HuH-7.5 (cell line): ENCODE measurements around the gene CMKLR1.

ENCODE experiments used
- DNase-seq: peaks from one replicate; pipeline ENCODE4 v3.0.0; 2011; ENCODE audit warnings: low spot score

CMKLR1 gene

DNA sequence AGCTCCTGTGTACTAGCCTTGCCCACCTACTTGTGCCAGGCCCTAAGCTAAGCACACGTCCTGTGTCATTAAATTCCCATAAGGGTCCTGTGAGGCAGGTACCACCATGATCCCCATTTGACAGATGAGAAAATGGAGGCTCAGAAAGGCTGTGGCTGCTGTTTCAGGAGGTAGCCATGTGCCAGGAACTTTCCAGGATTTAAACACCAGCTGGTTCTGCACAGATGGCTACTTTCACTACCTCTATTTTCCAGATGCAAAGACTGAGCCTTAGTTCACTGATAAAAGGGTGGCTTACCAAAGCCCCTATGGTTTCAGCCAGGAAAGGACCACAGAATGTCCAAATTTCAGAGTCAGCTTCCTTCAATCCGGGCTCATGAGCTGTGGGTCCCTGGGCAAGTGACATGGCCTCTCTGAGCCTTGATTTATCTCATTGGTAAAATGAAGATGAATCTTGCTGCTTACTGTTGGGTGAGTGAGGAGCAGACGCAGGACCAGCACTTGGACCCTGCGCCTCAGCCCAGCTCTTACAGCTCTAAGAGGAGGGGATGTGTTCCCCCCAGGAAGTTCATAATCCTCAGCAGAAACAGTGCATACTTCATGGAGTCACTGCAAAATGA is 23.5 kb downstream of the CMKLR1 start:
- no peak for DNase-seq

DNA sequence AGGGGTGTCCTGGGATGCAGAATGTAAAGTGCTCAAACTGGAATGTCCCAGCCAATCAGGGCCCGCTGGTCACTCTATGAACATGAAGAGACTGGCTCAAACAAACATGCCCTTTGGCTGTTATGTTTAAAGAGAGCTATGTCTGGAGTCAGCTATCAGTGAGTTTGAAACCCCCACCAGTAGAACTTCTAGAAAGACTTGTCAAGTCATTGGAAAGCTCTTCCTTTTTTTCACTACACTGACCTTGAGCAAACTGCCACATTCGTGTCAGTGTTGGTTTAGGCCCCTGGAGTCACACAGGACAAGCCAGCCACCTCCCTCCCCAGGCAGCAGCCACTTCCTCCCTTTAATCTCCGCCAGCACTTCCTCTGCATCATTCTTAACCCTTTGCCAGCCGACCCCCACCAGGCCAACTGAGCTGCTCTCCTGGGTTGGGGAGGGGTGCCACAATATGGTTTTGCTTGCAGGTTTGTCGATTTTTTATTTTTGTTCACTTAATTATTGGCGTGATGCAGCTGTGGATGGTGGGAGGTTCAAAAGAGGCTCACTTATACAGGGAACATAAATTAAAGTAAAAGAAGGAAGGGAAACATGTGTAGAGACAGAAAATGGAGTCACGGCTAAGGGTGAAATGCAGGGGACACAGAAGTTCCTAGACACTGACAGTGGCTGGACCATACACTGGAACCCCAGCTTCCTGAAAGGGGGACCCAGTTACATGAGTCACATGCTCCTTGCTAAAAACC is 25.3 kb downstream of the CMKLR1 start:
- peak; percentile 44 for DNase-seq

DNA sequence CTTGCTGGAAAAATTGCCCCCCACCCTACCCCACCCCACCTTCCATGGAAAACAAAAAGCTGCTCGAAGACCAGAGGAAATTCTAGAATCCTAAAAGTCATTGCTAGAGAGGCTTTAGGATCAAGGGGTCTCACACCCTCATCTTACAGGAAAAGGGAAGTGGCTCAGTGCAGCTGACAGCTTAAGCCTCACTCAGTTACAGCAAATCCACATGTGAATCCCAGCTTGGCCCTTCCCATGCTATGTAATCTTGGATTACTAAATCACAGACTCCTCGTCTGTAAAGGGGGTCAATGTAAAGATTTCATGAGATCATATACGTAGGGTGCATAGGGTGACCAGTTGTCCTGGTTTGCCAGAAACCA is 25.9 kb downstream of the CMKLR1 start:
- no peak for DNase-seq

- DNase-seq, result no peak
These were observed 26.4 kb downstream of the CMKLR1 start for GRCh38 chr12:108312693-108313189.

- DNase-seq, result no peak
These were observed 26.9 kb downstream of the CMKLR1 start for GRCh38 chr12:108312073-108312659.

DNA sequence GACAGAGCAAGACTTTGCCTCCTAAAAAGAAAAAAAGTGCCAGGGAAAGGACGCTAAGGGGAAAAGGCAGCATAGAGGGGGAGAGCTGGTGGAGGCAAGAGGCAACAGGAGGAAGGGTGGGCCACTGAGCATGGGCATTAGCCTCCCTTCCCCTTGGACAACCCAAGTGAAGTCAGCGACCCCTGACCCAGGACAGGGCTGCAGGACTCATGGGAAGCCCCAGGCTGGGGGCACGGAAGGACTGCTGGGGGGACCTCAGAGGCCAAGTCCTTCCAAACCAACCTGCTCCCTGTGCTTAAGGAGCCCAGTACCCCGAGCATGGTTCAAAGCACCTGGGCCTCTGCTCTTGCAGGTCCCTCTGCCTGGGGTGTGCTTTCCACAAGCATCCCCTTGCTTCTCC is 27.5 kb downstream of the CMKLR1 start:
- DNase-seq, result no peak

GRCh38 chr12:108310489-108310888 is 28.6 kb downstream of the CMKLR1 start:
- no peak for DNase-seq

DNA sequence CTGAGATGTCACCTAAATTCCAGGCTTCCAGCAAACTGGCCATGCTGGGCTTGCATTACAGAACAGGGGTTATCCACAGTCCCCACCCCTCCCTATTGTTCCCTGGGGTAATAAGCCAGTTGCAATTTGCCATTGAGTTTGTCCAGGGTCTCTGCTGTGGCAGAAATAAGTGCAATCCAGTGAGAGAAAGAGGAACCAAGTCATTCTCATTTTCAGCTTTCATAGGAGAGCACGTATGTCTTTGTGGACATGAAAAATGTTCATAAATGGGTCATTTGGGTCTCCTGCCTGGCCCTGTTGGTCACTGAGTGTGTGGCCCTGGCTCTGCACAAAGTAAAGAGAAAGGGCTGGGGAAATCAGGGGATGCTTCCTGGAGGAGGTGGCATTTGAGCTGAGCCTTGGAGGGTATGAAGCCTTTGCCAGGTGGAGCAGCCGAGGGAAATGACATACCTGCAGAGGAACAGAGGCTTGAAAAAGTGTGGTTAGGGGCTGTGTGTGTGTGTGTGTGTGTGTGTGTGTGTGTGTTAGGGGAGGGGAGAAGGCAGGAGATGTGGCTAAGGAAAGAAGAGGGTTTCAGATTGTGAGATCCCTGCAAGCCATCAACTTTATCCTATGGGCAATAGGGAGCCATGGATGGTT is 29.3 kb downstream of the CMKLR1 start:
- DNase-seq, result no peak

GRCh38 chr12:108308395-108309085 is 30.6 kb downstream of the CMKLR1 start:
- DNase-seq, result no peak

DNA sequence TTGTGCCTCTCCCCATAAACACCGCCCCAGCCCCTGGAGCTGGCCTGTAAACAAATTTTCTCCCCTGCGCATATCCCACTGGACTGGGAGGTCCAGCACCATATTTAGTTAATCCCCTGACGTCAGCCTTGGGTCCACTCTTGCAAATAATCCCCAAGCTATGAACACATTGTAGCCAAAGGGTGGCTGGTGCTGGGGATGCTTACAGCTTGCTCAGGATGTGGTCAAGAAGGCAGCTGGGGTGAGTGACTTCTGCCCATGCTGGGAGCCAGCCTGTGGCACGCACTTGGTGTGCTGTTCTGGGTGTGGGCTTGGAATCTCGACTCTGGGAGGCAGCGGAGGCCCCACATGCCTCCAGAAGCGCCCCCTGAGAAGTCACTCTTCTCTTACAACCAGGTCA is 32.1 kb downstream of the CMKLR1 start:
- DNase-seq, result no peak

GRCh38 chr12:108306506-108306905 is 32.6 kb downstream of the CMKLR1 start:
- DNase-seq, result no peak

DNA sequence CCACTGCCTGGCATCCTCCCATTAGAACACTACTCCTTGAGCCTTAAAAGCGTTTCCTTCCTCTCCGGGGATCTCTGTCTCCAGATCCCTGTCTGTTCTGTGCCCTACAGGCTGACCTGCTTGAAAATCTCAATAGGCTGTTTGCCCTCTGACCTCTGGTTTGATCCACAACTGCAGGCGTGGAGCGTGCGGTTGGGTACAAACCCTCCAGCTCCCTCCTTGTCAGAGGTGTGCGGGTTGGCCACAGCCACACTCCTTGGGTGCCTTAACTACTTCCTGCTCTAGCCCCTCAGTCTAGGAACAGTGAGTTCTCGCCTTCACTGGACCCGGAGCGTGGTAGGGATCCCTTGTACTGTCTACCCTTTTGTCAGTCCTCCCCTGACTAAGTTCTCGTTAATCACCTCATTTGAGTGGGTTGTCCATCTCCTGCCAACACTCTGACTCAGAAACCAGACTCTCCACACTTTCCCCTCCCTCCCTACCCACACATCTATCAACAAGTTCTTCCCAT is 33.1 kb downstream of the CMKLR1 start:
- no peak for DNase-seq

GRCh38 chr12:108305520-108305919 is 33.6 kb downstream of the CMKLR1 start:
- DNase-seq, result no peak

GRCh38 chr12:108304633-108305032 is 34.5 kb downstream of the CMKLR1 start:
- no peak for DNase-seq

DNA sequence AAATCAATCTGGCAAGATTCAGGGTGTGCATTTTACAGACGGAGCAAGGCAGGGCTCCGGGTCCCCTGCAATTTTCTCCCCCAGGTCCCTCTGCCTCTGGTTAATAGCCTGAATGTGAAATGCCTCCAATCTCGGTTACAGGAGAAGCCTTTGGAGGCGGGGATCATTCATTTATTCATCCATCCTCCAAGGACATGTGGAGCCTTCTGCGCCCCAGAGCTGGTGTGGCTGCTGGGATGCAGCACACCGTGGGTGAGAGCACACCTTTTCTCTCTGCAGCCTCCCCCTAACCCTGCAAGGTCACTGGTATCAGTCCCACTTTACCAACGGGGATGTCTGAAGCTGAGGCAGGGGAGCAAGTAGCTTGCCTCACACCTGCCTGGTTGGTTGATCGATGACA is 35.4 kb downstream of the CMKLR1 start:
- no peak for DNase-seq

DNA sequence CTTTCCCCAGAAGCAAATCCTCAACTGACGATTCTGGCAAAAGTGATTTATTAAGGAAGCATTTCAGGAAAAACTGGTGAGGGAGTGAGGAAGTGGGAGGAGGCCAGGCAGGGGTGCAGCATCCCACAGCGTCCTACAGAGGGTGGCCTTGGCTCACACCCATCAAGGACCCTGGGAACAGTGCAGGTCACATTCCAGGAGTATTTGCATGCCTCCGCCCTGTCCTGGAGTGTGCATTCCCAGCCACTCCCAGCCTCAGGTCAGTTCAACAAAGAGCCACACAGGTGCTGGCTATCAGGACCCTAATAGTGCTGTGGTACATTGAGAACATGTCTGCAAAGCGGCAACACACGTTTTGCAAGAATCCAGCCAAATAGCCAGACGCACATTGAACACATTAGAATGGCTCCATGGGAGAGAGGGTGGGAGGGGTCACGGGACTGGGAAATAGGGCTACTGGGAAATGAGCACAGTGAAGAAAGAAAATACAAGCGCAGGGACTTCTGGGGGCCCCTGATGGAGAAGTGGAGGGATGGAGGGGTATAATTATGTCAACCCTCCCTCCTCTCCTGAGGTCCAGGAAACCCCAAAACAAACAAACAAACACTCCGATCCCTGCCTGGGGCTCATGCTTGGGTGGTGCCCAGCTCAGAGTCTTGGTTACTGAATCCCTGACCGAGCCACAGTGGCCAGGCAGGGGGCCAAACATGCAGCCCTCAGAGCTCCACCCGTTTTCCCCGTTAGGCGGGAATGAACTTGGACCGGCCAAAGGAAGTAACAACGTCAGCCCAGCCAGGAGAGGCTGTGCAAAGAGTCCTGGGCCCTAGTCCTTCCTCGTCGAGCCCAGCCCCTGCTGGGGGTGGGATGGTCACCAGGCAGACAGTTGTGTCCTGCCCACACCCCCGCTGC is 36.5 kb downstream of the CMKLR1 start:
- DNase-seq, result peak; percentile 42

DNA sequence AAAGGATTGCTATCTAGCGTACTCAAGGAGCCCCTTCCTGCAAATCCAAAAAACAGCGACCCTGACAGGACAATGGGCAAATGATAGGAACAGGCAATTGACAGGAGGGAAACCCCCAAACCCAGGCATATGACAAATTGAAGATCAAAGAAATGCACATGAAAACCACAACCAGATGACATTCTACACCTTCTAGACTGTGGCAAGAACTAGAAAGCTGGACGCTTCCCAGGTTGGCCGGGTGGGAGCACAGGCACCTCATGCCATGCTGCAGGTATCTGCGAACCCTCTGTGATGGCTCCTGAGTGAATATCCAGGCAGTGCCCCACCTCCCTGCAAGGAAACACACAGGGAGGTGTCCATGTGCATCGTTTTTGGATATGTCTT is 37.1 kb downstream of the CMKLR1 start:
- DNase-seq, result no peak

- no peak for DNase-seq
These were observed 37.8 kb downstream of the CMKLR1 start for GRCh38 chr12:108301346-108301745.

GRCh38 chr12:108299980-108300696 is 39.0 kb downstream of the CMKLR1 start:
- DNase-seq, result no peak

- no peak for DNase-seq
These were observed 39.6 kb downstream of the CMKLR1 start for GRCh38 chr12:108299516-108299915.
